PFSK-1 (cell line): ENCODE measurements around the gene PPP4C.
A peak's percentile ranks its signal among the peaks of the same experiment; 100 is the strongest.

Experiments used
- FOXP2 ChIP-seq: optimal IDR thresholded peaks from 2 replicates; pipeline ENCODE3; 2011; ENCODE audit warnings: borderline replicate concordance, control low read depth, inconsistent platforms; ENCODE audit not compliant: insufficient read depth; ENCODE audit errors: extremely low read length, extremely low read depth
- POLR2AphosphoS5 ChIP-seq: IDR thresholded peaks from 2 replicates; pipeline ENCODE4 v1.6.1; 2012; ENCODE audit warnings: low read depth, mild to moderate bottlenecking, control low read depth, low read length, moderate library complexity
- REST ChIP-seq, 2 experiments: IDR thresholded peaks; 2 replicates each; pipeline versions ENCODE4 v1.6.1 to v1.8.0; 2011 to 2012; ENCODE audit warnings: low read depth in 2 of 2, low read length in 2 of 2, control low read depth in 1 of 2, inconsistent platforms in 1 of 2, mild to moderate bottlenecking in 1 of 2, moderate library complexity in 1 of 2; ENCODE audit not compliant: insufficient read depth in 1 of 2
- SIN3A ChIP-seq: IDR thresholded peaks from 2 replicates; pipeline ENCODE4 v1.6.1; 2012; ENCODE audit warnings: mild to moderate bottlenecking, low read length, moderate library complexity, borderline replicate concordance; ENCODE audit not compliant: insufficient read depth
- TAF1 ChIP-seq: IDR thresholded peaks from 2 replicates; pipeline ENCODE4 v1.6.1; 2012; ENCODE audit warnings: low read length, control low read depth, borderline replicate concordance; ENCODE audit not compliant: insufficient read depth

The PPP4C gene

GRCh38 chr16:30095166-30096078 lies 19.6 kb downstream of the PPP4C start:
- no peak for TF ChIP-seq FOXP2
- no peak for TF ChIP-seq TAF1
- TF ChIP-seq SIN3A = no peak
- TF ChIP-seq REST (IDR thresholded peaks at IDR 0.05; ENCODE audit: insufficient read depth in 1 of 2, low read depth in 2 of 2, low read length in 2 of 2) = no peak
- no peak for TF ChIP-seq POLR2AphosphoS5

DNA sequence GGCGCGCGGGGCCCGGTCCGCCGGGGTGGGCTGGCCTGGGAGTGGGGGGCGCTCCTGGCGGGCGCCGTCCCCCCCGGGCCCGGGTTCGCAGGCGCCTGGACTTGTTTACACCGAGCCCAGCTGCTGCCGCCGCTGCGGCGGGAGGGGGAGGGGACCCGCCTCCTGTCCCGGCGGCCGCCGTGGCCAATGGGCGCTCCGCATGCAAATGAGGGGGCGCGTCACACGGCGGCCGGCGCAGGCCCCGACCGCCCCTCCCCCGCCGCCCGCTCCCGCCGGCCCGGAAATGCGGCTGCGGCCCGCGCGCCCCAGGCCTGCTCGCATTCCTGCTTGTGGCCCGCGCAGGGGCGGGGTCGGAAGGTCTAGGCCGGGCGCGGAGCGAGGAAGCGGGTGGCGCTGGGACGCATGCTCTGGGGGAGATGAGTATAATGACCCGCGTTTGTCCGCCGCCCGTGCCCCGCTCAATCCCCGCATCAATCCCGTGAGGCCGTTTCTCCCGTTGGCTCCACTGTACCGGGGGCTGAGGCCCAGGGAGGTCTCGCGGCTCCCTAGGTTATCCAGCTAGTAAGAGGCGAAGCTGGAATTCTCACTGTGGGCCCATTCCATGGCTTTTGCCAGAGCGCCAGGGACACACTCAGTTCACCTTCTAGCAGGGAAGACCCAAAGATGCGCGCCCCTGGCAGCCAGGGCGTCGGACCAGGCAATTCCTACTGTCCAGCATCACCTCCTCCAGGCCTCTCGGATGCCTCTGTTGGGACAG lies 20.5 kb downstream of the PPP4C start, which contains the start of gene YPEL3:
YPEL3 (minus strand) TSS at position 109 of the 757 bp plus-strand sequence. CDS start 731 bp downstream, outside the sequence.
- TF ChIP-seq TAF1 (no peak), SIN3A (no peak), POLR2AphosphoS5 (no peak), REST (IDR thresholded peaks at IDR 0.05; ENCODE audit: insufficient read depth in 1 of 2, low read depth in 2 of 2, low read length in 2 of 2) (no peak), FOXP2 (peak; percentile 97)

GRCh38 chr16:30096862-30097563 lies 21.2 kb downstream of the PPP4C start:
- no peak for TF ChIP-seq SIN3A
- no peak for TF ChIP-seq REST (IDR thresholded peaks at IDR 0.05; ENCODE audit: insufficient read depth in 1 of 2, low read depth in 2 of 2, low read length in 2 of 2)
- no peak for TF ChIP-seq FOXP2

DNA sequence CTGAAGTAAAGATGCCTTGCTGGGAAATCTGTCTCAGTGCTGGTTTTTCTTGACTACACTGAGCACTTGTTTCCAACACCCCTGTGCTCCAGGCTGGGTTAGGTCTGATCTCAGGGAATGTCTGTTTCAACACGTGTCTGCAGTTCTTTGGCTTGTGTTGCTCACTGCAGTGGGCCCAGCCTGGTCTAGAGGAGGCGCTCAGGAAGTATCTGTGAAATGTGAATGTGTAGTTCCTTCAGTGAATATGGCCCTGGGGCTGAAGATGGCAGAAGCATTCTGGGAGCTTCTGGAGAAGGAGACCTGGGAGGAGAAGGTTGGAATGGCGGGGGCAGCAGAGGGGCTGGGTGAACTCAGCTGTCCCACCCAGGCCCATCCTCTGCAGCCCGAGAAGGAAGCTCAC lies 28.3 kb downstream of the PPP4C start:
- TF ChIP-seq FOXP2 = no peak
- no peak for TF ChIP-seq REST (IDR thresholded peaks at IDR 0.05; ENCODE audit: insufficient read depth in 1 of 2, low read depth in 2 of 2, low read length in 2 of 2)
- TF ChIP-seq SIN3A = no peak
- TF ChIP-seq TAF1 = no peak
- TF ChIP-seq POLR2AphosphoS5 = no peak
